ENCODE results near the gene ZNF460. TPM values are rescaled to one million over a fixed set of nuclear protein-coding genes. Genes with fewer than 3 reads are reported as not detected.
A peak's percentile ranks its signal among the peaks of the same experiment; 100 is the strongest.

Gene ZNF460
- total and polyA plus RNA-seq, 2 of the 13 experiments (the other 11 are each of a cell fraction or from before 2014, with no cell fraction given), result 14.5 to 44.8 TPM

DNA sequence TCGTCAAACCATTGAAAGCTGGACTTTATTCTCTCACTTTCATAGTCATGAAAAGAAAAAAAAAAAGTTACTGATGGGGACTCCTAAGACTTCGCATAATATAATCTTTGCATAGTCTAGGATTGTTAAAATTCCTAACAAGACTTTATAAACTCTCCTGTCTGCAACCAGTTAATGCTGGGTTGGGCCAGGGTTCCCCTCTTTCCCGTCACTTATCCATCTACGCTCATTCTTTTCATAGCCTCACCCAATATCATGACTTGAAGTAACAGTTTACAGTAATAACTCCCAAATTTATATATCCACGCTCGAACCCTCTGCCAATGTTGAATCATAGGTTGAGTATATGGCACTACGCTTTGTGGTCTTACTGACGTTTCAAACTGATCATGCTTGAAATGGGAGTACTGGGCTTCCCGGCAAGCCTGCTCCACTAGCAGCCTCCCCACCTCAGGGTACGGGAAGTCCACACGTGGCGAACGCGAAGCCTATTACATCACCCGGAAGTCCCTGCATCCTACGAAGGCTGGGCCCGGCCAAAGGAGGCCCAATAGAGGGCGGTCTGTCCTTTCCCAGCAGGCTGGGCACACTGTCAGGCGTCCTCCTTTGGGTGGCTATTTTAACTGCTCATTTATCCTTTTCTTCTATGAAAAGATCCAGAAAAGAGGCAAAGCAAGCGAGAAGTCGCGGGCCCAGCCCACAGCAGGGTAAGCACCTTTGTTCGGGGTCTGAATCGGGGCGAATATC is 694 bp upstream of the ZNF460 start (continued):
- TF ChIP-seq, protein P1, sequence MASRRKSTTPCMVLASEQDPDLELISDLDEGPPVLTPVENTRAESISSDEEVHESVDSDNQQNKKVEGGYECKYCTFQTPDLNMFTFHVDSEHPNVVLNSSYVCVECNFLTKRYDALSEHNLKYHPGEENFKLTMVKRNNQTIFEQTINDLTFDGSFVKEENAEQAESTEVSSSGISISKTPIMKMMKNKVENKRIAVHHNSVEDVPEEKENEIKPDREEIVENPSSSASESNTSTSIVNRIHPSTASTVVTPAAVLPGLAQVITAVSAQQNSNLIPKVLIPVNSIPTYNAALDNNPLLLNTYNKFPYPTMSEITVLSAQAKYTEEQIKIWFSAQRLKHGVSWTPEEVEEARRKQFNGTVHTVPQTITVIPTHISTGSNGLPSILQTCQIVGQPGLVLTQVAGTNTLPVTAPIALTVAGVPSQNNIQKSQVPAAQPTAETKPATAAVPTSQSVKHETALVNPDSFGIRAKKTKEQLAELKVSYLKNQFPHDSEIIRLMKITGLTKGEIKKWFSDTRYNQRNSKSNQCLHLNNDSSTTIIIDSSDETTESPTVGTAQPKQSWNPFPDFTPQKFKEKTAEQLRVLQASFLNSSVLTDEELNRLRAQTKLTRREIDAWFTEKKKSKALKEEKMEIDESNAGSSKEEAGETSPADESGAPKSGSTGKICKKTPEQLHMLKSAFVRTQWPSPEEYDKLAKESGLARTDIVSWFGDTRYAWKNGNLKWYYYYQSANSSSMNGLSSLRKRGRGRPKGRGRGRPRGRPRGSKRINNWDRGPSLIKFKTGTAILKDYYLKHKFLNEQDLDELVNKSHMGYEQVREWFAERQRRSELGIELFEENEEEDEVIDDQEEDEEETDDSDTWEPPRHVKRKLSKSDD (CRISPR knock-in tag; IDR thresholded peaks at IDR 0.05; ENCODE audit: low read depth), result peak; percentile 55; the same call in 1 of the 2 replicates
- TF ChIP-seq ZNF607 (CRISPR knock-in tag; IDR thresholded peaks at IDR 0.05; ENCODE audit: borderline replicate concordance) (peak; percentile 78; the same call in 1 of the 2 replicates), ZNF780A (CRISPR knock-in tag; IDR thresholded peaks at IDR 0.05) (0 out of 2 replicates have a peak, but pooled peaks have one; percentile 90), ZNF235 (CRISPR knock-in tag; IDR thresholded peaks at IDR 0.05; ENCODE audit: borderline replicate concordance) (0 out of 2 replicates have a peak, but pooled peaks have one; percentile 54), ZNF317 (CRISPR knock-in tag; IDR thresholded peaks at IDR 0.05) (peak; percentile 81), HDAC1 (CRISPR knock-in tag; IDR thresholded peaks at IDR 0.05) (peak; percentile 68), TAF15 (IDR thresholded peaks at IDR 0.05; ENCODE audit: low read depth, low read length, poor library complexity, severe bottlenecking) (no peak), WIZ (CRISPR knock-in tag; IDR thresholded peaks at IDR 0.05) (no peak), ZNF30 (CRISPR knock-in tag; IDR thresholded peaks at IDR 0.05) (no peak), ZFP90 (CRISPR knock-in tag; IDR thresholded peaks at IDR 0.05; ENCODE audit: borderline replicate concordance) (peak; percentile 83), ELF4 (CRISPR knock-in tag; IDR thresholded peaks at IDR 0.05; ENCODE audit: borderline replicate concordance) (peak; percentile 93), ZBTB38 (CRISPR knock-in tag; IDR thresholded peaks at IDR 0.05) (peak; percentile 65; the same call in 1 of the 2 replicates), PITX1 (CRISPR knock-in tag; IDR thresholded peaks at IDR 0.05) (peak; percentile 51), HNRNPH1 (optimal IDR thresholded peaks at IDR 0.05; ENCODE audit: low read depth, low read length) (peak; percentile 25), ZNF225 (CRISPR knock-in tag; IDR thresholded peaks at IDR 0.05) (no peak; the same call in 1 of the 2 replicates), MATR3 (CRISPR knock-in tag; IDR thresholded peaks at IDR 0.05) (no peak)
- TF ChIP-seq, protein P2, sequence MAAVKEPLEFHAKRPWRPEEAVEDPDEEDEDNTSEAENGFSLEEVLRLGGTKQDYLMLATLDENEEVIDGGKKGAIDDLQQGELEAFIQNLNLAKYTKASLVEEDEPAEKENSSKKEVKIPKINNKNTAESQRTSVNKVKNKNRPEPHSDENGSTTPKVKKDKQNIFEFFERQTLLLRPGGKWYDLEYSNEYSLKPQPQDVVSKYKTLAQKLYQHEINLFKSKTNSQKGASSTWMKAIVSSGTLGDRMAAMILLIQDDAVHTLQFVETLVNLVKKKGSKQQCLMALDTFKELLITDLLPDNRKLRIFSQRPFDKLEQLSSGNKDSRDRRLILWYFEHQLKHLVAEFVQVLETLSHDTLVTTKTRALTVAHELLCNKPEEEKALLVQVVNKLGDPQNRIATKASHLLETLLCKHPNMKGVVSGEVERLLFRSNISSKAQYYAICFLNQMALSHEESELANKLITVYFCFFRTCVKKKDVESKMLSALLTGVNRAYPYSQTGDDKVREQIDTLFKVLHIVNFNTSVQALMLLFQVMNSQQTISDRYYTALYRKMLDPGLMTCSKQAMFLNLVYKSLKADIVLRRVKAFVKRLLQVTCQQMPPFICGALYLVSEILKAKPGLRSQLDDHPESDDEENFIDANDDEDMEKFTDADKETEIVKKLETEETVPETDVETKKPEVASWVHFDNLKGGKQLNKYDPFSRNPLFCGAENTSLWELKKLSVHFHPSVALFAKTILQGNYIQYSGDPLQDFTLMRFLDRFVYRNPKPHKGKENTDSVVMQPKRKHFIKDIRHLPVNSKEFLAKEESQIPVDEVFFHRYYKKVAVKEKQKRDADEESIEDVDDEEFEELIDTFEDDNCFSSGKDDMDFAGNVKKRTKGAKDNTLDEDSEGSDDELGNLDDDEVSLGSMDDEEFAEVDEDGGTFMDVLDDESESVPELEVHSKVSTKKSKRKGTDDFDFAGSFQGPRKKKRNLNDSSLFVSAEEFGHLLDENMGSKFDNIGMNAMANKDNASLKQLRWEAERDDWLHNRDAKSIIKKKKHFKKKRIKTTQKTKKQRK (IDR thresholded peaks at IDR 0.05; ENCODE audit: low read length), result no peak
- TF ChIP-seq, protein P3, sequence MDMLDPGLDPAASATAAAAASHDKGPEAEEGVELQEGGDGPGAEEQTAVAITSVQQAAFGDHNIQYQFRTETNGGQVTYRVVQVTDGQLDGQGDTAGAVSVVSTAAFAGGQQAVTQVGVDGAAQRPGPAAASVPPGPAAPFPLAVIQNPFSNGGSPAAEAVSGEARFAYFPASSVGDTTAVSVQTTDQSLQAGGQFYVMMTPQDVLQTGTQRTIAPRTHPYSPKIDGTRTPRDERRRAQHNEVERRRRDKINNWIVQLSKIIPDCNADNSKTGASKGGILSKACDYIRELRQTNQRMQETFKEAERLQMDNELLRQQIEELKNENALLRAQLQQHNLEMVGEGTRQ (IDR thresholded peaks at IDR 0.05; ENCODE audit: low read depth, low read length), result peak; percentile 61
- TF ChIP-seq, protein P3 (CRISPR knock-in tag; IDR thresholded peaks at IDR 0.05; ENCODE audit: borderline replicate concordance), result no peak; the same call in 1 of the 2 replicates
- TF ChIP-seq, protein P4, sequence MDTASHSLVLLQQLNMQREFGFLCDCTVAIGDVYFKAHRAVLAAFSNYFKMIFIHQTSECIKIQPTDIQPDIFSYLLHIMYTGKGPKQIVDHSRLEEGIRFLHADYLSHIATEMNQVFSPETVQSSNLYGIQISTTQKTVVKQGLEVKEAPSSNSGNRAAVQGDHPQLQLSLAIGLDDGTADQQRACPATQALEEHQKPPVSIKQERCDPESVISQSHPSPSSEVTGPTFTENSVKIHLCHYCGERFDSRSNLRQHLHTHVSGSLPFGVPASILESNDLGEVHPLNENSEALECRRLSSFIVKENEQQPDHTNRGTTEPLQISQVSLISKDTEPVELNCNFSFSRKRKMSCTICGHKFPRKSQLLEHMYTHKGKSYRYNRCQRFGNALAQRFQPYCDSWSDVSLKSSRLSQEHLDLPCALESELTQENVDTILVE (CRISPR knock-in tag; IDR thresholded peaks at IDR 0.05), result peak; percentile 88
